HepG2 (cell line): ENCODE measurements around the gene NHERF2. TPM values are rescaled to one million over a fixed set of nuclear protein-coding genes. Genes with fewer than 3 reads are reported as not detected.

Source experiments
- CREB1 ChIP-seq, 2 experiments: fragments of 450-650 bp in 1 of 2; IDR thresholded peaks; 2 replicates each; pipeline ENCODE4 v1.6.1; 2016 to 2017; ENCODE audit warnings: control low read depth in 1 of 2, mild to moderate bottlenecking in 1 of 2, missing compliant biosample characterization in 1 of 2, missing genetic modification characterization in 1 of 2
- CREB3 ChIP-seq: sonication (generic); formaldehyde crosslinking; IDR thresholded peaks from 2 replicates; pipeline ENCODE4 v1.5.0; 2020; ENCODE audit warnings: missing genetic modification reagents
- CREBL2 ChIP-seq: sonication (generic); formaldehyde crosslinking; IDR thresholded peaks from 2 replicates; pipeline ENCODE4 v1.8.1; 2023; ENCODE audit warnings: missing genetic modification reagents, mild to moderate bottlenecking, borderline replicate concordance
- DDIT3 ChIP-seq: sonication (generic); formaldehyde crosslinking; IDR thresholded peaks from 2 replicates; pipeline ENCODE4 v1.4.0; 2020; ENCODE audit warnings: mild to moderate bottlenecking, missing genetic modification reagents
- DRAP1 ChIP-seq: IDR thresholded peaks from 2 replicates; pipeline ENCODE4 v1.6.1; 2016; ENCODE audit warnings: missing genetic modification reagents, missing compliant biosample characterization
- ETV5 ChIP-seq: IDR thresholded peaks from 2 replicates; pipeline ENCODE4 v1.6.1; 2018; ENCODE audit warnings: missing biosample characterization, missing genetic modification reagents, inconsistent platforms, borderline replicate concordance
- IKZF1 ChIP-seq: fragments of 450-650 bp; IDR thresholded peaks from 2 replicates; pipeline ENCODE4 v1.7.1; 2016
- MZF1 ChIP-seq: sonication (generic); formaldehyde crosslinking; IDR thresholded peaks from 2 replicates; pipeline ENCODE4 v1.8.1; 2023; ENCODE audit warnings: mild to moderate bottlenecking, missing genetic modification reagents, borderline replicate concordance
- PRDM15 ChIP-seq: sonication (generic); formaldehyde crosslinking; IDR thresholded peaks from 2 replicates; pipeline ENCODE4 v1.4.0; 2020; ENCODE audit warnings: missing genetic modification reagents
- SIN3A ChIP-seq: IDR thresholded peaks from 2 replicates; pipeline ENCODE4 v1.6.1; 2011; ENCODE audit warnings: low read depth, mild to moderate bottlenecking, control low read depth, low read length, borderline replicate concordance
- SMAD3 ChIP-seq: sonication (generic); formaldehyde crosslinking; IDR thresholded peaks from 2 replicates; pipeline ENCODE4 v1.4.0; 2020; ENCODE audit warnings: missing genetic modification reagents
- TBP ChIP-seq: sonication (generic); formaldehyde crosslinking; IDR thresholded peaks from 2 replicates; pipeline ENCODE4 v1.5.0; 2020; ENCODE audit warnings: missing genetic modification reagents
- TCF7L2 ChIP-seq: IDR thresholded peaks from 2 replicates; pipeline ENCODE4 v1.6.1; 2011; ENCODE audit warnings: mild to moderate bottlenecking, low read depth, low read length, moderate library complexity
- THRA ChIP-seq: sonication (generic); formaldehyde crosslinking; IDR thresholded peaks from 2 replicates; pipeline ENCODE4 v1.4.0; 2020; ENCODE audit warnings: missing genetic modification reagents, borderline replicate concordance
- TIGD3 ChIP-seq: sonication (generic); formaldehyde crosslinking; IDR thresholded peaks from 2 replicates; pipeline ENCODE4 v1.5.1; 2020; ENCODE audit warnings: mild to moderate bottlenecking, missing genetic modification reagents, borderline replicate concordance
- ZNF230 ChIP-seq: sonication (generic); formaldehyde crosslinking; IDR thresholded peaks from 2 replicates; pipeline ENCODE4 v1.4.0; 2020; ENCODE audit warnings: mild to moderate bottlenecking, missing genetic modification reagents
- ZNF274 ChIP-seq: sonication (generic); formaldehyde crosslinking; IDR thresholded peaks from 2 replicates; pipeline ENCODE4 v1.5.1; 2020; ENCODE audit warnings: mild to moderate bottlenecking, missing genetic modification reagents
- ZNF878 ChIP-seq: sonication (generic); formaldehyde crosslinking; IDR thresholded peaks from 2 replicates; pipeline ENCODE4 v1.8.1; 2023; ENCODE audit warnings: mild to moderate bottlenecking, missing genetic modification reagents, moderate library complexity
- polyA plus RNA-seq, 8 experiments: library from polyadenylated mRNA; depleted of rRNA in 3 of 8; stranded (reverse) in 7 of 8; unstranded in 1 of 8; fragments of >200 nt; fragmentation: Illumina TruSeq in 4 of 8; extraction: Trizol in 4 of 8; gene quantifications; 2 replicates each; pipeline versions ENCODE4 v1.2.1 to v1.2.3, GENCODE V29; 2011 to 2016; ENCODE audit warnings: low read depth in 4 of 8, missing spikeins in 1 of 8, mixed read lengths in 1 of 8; ENCODE audit not compliant: insufficient read depth in 1 of 8
- total RNA-seq, 5 experiments: library from RNA; depleted of rRNA; stranded (reverse); fragments of >200 nt; fragmentation: Illumina TruSeq; extraction: Trizol; gene quantifications; 2 replicates each; pipeline ENCODE4 v1.2.3, GENCODE V29; 2016; ENCODE audit warnings: low read depth in 1 of 5

NHERF2 gene
- total and polyA plus RNA-seq, 2 of the 13 experiments (the other 11 are each of a cell fraction or from before 2014, with no cell fraction given) = 23.7 to 39.3 TPM

GRCh38 chr16:2047330-2048115 lies 20.8 kb downstream of the NHERF2 start, which contains the start of the genes NTHL1 and TSC2 (continued):
- TF ChIP-seq DRAP1 (CRISPR knock-in tag) (peak; percentile 55; the same call in 1 of the 2 replicates), ZNF878 (CRISPR knock-in tag) (no peak; the same call in 1 of the 2 replicates), CREBL2 (no peak), TBP (CRISPR knock-in tag) (no peak), SMAD3 (no peak; the same call in none of the 2 replicates), ZNF274 (CRISPR knock-in tag) (0 out of 2 replicates have a peak, but pooled peaks have one; percentile 52), CREB1 (IDR thresholded peaks at IDR 0.05) (peak; percentile 81), CREB1 (CRISPR knock-in tag; IDR thresholded peaks at IDR 0.05) (no peak), TCF7L2 (no peak), TIGD3 (CRISPR knock-in tag) (no peak), PRDM15 (CRISPR knock-in tag) (peak; percentile 83), ZNF230 (no peak; the same call in 1 of the 2 replicates), CREB3 (CRISPR knock-in tag) (no peak), SIN3A (peak; percentile 47; the same call in 1 of the 2 replicates), THRA (CRISPR knock-in tag) (no peak; the same call in 1 of the 2 replicates), IKZF1 (no peak), ETV5 (peak; percentile 81), MZF1 (CRISPR knock-in tag) (0 out of 2 replicates have a peak, but pooled peaks have one; percentile 19), DDIT3 (CRISPR knock-in tag) (no peak)
